HL-60 (cell line): ENCODE data around the gene PIK3R3.

Experiments
- DNase-seq, 2 experiments: peaks; one replicate each; pipeline ENCODE4 v3.0.0-alpha.2; 2010 to 2020; ENCODE audit warnings: low read depth in 1 of 2, low spot score in 1 of 2
- H3K27ac ChIP-seq: fragments of 250-450 bp; sonication (Bioruptor Pico); replicated peaks from 2 replicates; pipeline ENCODE4 v1.5.1; 2020; ENCODE audit warnings: mild to moderate bottlenecking, moderate library complexity
- H3K27me3 ChIP-seq: fragments of 250-450 bp; sonication (Bioruptor Pico); 2 replicates; pipeline ENCODE4 v1.5.1; 2021; ENCODE audit warnings: mild to moderate bottlenecking, moderate library complexity; ENCODE audit not compliant: insufficient read depth, poor library complexity, severe bottlenecking
- H3K4me3 ChIP-seq: replicated peaks from 2 replicates; pipeline ENCODE4 v1.5.1; 2011; ENCODE audit warnings: mild to moderate bottlenecking, control low read depth, low read length; ENCODE audit not compliant: insufficient read depth
- CTCF ChIP-seq: IDR thresholded peaks from one replicate; pipeline ENCODE4 v1.5.1; 2011; ENCODE audit warnings: low read length, control low read depth, inconsistent platforms; ENCODE audit not compliant: insufficient read depth
- POLR2AphosphoS5 ChIP-seq: IDR thresholded peaks from 2 replicates; pipeline ENCODE4 v1.6.1; 2012; ENCODE audit warnings: low read depth
- REST ChIP-seq: IDR thresholded peaks from 2 replicates; pipeline ENCODE4 v1.6.1; 2012; ENCODE audit warnings: low read depth; ENCODE audit not compliant: insufficient replicate concordance
- SPI1 ChIP-seq: IDR thresholded peaks from 2 replicates; pipeline ENCODE4 v1.6.1; 2012; ENCODE audit warnings: low read depth, mild to moderate bottlenecking, borderline replicate concordance
- long read RNA-seq: library from polyadenylated mRNA; unstranded; transcript quantifications from one replicate; pipeline ENCODE4 v2.0.0, GENCODE V29; 2020

The PIK3R3 gene
- long read RNA-seq, partial matches to known transcripts = 12 of 14 reads
- long read RNA-seq, other reads (novel, unspliced or antisense) = 2 of 14 reads

GRCh38 chr1:46132529-46133180 lies at the start of gene PIK3R3:
TSS of gene PIK3R3 (minus strand) at chr1:46132629. CDS start at chr1:46131952, 677 bp downstream.
- TF ChIP-seq CTCF (no peak), POLR2AphosphoS5 (peak; percentile 79)
- Histone ChIP-seq H3K27ac (peak within 1 kb of the TSS; percentile 96), H3K27me3 (no peaks in the 10 kb centered on the region), H3K4me3 (peak within 1 kb of the TSS; percentile 78)
- DNase-seq = peak; percentile 97 to 99

GRCh38 chr1:46181343-46182260 lies 49.2 kb upstream of the PIK3R3 start:
- Histone ChIP-seq H3K4me3 (no peak overlapping the region), H3K27ac (no peak overlapping the region), H3K27me3 (no peaks in the 10 kb centered on the region)
- DNase-seq = no peak
- TF ChIP-seq REST (no peak), POLR2AphosphoS5 (no peak), CTCF (no peak)

DNA sequence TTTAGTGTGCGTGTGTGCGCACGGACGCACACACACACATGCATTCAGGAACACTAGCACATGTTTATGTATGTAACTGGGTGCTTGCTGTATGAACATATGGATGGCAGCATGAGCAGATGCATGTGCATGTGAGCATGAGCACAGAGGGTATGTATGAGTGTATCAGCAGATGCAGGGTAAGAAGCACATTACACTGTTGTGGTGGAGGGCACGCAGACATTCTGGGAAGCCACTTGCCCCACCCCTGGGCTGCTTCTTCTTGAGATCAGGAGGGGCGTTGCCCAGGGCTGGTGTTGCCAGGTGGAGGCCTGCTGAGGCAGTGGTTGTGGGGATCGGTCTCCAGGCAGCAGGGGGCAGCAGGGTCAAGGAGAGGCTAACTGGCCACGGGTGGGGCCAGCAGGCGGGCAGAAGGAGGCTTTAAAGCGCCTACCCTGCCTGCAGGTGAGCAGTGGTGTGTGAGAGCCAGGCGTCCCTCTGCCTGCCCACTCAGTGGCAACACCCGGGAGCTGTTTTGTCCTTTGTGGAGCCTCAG lies 47.7 kb upstream of the PIK3R3 start:
- no peak overlapping the region for H3K4me3 ChIP-seq
- H3K27me3 ChIP-seq = no peaks in the 10 kb centered on the region
- no peak for TF ChIP-seq SPI1
- TF ChIP-seq POLR2AphosphoS5 = no peak
- no peak for TF ChIP-seq REST
- no peak overlapping the region for H3K27ac ChIP-seq
- DNase-seq = no peak
